ENCODE data around the gene NSUN7.
A peak's percentile ranks its signal among the peaks of the same experiment; 100 is the strongest.

The NSUN7 gene

DNA sequence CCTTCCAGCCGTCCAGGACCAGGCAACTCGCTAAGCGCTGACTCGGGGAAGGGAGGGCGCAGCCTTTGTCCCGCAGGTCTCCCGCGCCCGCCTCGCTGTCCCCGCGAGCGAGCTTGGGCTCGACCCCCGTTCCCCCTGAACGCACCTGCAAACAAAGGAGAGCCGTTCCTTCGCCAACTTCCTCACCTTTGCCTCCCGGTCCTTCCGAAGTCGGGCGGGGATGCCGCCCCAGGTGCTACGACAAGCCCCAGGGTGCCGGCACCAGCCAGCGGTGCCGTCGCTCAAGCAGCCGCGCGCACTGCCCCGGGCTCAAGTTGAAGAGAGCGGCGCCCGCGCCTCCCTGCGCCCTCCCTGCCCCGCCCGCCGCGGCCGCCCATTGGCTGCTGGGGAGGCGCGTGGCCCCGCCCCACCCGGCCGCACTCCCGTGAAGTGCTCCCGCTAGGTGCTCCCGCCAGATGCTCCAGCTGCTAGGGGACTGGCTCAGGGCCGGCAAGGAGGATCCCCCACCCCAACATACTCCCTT lies 107.1 kb downstream of the NSUN7 start (continued):
- TF ChIP-seq, protein P1, sequence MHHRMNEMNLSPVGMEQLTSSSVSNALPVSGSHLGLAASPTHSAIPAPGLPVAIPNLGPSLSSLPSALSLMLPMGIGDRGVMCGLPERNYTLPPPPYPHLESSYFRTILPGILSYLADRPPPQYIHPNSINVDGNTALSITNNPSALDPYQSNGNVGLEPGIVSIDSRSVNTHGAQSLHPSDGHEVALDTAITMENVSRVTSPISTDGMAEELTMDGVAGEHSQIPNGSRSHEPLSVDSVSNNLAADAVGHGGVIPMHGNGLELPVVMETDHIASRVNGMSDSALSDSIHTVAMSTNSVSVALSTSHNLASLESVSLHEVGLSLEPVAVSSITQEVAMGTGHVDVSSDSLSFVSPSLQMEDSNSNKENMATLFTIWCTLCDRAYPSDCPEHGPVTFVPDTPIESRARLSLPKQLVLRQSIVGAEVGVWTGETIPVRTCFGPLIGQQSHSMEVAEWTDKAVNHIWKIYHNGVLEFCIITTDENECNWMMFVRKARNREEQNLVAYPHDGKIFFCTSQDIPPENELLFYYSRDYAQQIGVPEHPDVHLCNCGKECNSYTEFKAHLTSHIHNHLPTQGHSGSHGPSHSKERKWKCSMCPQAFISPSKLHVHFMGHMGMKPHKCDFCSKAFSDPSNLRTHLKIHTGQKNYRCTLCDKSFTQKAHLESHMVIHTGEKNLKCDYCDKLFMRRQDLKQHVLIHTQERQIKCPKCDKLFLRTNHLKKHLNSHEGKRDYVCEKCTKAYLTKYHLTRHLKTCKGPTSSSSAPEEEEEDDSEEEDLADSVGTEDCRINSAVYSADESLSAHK (tag by site-specific recombination; IDR thresholded peaks at IDR 0.05): no peak
- TF ChIP-seq, protein P2, sequence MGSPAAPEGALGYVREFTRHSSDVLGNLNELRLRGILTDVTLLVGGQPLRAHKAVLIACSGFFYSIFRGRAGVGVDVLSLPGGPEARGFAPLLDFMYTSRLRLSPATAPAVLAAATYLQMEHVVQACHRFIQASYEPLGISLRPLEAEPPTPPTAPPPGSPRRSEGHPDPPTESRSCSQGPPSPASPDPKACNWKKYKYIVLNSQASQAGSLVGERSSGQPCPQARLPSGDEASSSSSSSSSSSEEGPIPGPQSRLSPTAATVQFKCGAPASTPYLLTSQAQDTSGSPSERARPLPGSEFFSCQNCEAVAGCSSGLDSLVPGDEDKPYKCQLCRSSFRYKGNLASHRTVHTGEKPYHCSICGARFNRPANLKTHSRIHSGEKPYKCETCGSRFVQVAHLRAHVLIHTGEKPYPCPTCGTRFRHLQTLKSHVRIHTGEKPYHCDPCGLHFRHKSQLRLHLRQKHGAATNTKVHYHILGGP (tag by site-specific recombination; IDR thresholded peaks at IDR 0.05): no peak
- TF ChIP-seq, protein P3, sequence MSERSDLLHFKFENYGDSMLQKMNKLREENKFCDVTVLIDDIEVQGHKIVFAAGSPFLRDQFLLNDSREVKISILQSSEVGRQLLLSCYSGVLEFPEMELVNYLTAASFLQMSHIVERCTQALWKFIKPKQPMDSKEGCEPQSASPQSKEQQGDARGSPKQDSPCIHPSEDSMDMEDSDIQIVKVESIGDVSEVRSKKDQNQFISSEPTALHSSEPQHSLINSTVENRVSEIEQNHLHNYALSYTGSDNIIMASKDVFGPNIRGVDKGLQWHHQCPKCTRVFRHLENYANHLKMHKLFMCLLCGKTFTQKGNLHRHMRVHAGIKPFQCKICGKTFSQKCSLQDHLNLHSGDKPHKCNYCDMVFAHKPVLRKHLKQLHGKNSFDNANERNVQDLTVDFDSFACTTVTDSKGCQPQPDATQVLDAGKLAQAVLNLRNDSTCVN (tag by site-specific recombination; optimal IDR thresholded peaks at IDR 0.05): peak; percentile 90
- TF ChIP-seq GLIS1 (tag by site-specific recombination; IDR thresholded peaks at IDR 0.05): 0 out of 2 replicates have a peak, but pooled peaks have one; percentile 6
- TF ChIP-seq ZNF292 (tag by site-specific recombination; IDR thresholded peaks at IDR 0.05; ENCODE audit: borderline replicate concordance, low read depth): no peak
- no peak for TF ChIP-seq ZNF121 (tag by site-specific recombination; IDR thresholded peaks at IDR 0.05)
- TF ChIP-seq ZNF10 (tag by site-specific recombination; IDR thresholded peaks at IDR 0.05): 0 out of 2 replicates have a peak, but pooled peaks have one; percentile 31
- no peak for TF ChIP-seq KLF1 (tag by site-specific recombination; IDR thresholded peaks at IDR 0.05)
- no peak for TF ChIP-seq ZNF768 (tag by site-specific recombination; IDR thresholded peaks at IDR 0.05)
- 0 out of 2 replicates have a peak, but pooled peaks have one; percentile 20 for TF ChIP-seq ZBTB20 (tag by site-specific recombination; IDR thresholded peaks at IDR 0.05)
- TF ChIP-seq BCL11A (tag by site-specific recombination; IDR thresholded peaks at IDR 0.05; ENCODE audit: low read depth): no peak
- TF ChIP-seq ZBTB17 (tag by site-specific recombination; IDR thresholded peaks at IDR 0.05): 0 out of 2 replicates have a peak, but pooled peaks have one; percentile 15
- no peak for TF ChIP-seq ZNF76 (tag by site-specific recombination; IDR thresholded peaks at IDR 0.05; ENCODE audit: borderline replicate concordance, low read depth)
- TF ChIP-seq ZNF394 (tag by site-specific recombination; IDR thresholded peaks at IDR 0.05; ENCODE audit: borderline replicate concordance): peak; percentile 50; the same call in 1 of the 2 replicates
- TF ChIP-seq SP2 (tag by site-specific recombination; IDR thresholded peaks at IDR 0.05): peak; percentile 48
- TF ChIP-seq, protein P4, sequence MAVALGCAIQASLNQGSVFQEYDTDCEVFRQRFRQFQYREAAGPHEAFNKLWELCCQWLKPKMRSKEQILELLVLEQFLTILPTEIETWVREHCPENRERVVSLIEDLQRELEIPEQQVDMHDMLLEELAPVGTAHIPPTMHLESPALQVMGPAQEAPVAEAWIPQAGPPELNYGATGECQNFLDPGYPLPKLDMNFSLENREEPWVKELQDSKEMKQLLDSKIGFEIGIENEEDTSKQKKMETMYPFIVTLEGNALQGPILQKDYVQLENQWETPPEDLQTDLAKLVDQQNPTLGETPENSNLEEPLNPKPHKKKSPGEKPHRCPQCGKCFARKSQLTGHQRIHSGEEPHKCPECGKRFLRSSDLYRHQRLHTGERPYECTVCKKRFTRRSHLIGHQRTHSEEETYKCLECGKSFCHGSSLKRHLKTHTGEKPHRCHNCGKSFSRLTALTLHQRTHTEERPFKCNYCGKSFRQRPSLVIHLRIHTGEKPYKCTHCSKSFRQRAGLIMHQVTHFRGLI (tag by site-specific recombination; IDR thresholded peaks at IDR 0.05): peak; percentile 36; the same call in 1 of the 2 replicates
- TF ChIP-seq ZBTB8A (tag by site-specific recombination; IDR thresholded peaks at IDR 0.05): peak; percentile 86
- no peak for TF ChIP-seq ZNF664 (tag by site-specific recombination; IDR thresholded peaks at IDR 0.05)
- TF ChIP-seq KLF10 (tag by site-specific recombination; IDR thresholded peaks at IDR 0.05): 0 out of 2 replicates have a peak, but pooled peaks have one; percentile 28
- peak; percentile 79 for TF ChIP-seq ZSCAN30 (tag by site-specific recombination; IDR thresholded peaks at IDR 0.05)
- TF ChIP-seq, protein P5, sequence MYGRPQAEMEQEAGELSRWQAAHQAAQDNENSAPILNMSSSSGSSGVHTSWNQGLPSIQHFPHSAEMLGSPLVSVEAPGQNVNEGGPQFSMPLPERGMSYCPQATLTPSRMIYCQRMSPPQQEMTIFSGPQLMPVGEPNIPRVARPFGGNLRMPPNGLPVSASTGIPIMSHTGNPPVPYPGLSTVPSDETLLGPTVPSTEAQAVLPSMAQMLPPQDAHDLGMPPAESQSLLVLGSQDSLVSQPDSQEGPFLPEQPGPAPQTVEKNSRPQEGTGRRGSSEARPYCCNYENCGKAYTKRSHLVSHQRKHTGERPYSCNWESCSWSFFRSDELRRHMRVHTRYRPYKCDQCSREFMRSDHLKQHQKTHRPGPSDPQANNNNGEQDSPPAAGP (tag by site-specific recombination; IDR thresholded peaks at IDR 0.05): peak; percentile 65; the same call in 1 of the 2 replicates
- TF ChIP-seq, protein P6, sequence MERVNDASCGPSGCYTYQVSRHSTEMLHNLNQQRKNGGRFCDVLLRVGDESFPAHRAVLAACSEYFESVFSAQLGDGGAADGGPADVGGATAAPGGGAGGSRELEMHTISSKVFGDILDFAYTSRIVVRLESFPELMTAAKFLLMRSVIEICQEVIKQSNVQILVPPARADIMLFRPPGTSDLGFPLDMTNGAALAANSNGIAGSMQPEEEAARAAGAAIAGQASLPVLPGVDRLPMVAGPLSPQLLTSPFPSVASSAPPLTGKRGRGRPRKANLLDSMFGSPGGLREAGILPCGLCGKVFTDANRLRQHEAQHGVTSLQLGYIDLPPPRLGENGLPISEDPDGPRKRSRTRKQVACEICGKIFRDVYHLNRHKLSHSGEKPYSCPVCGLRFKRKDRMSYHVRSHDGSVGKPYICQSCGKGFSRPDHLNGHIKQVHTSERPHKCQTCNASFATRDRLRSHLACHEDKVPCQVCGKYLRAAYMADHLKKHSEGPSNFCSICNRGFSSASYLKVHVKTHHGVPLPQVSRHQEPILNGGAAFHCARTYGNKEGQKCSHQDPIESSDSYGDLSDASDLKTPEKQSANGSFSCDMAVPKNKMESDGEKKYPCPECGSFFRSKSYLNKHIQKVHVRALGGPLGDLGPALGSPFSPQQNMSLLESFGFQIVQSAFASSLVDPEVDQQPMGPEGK (tag by site-specific recombination; IDR thresholded peaks at IDR 0.05): 0 out of 2 replicates have a peak, but pooled peaks have one; percentile 63
- 0 out of 2 replicates have a peak, but pooled peaks have one; percentile 38 for TF ChIP-seq ZNF660 (tag by site-specific recombination; IDR thresholded peaks at IDR 0.05)
- TF ChIP-seq ZNF221 (tag by site-specific recombination; IDR thresholded peaks at IDR 0.05; ENCODE audit: borderline replicate concordance): no peak
- no peak for TF ChIP-seq ZNF747 (tag by site-specific recombination; IDR thresholded peaks at IDR 0.05)
- no peak for TF ChIP-seq ZNF837 (tag by site-specific recombination; IDR thresholded peaks at IDR 0.05)
- no peak for TF ChIP-seq ZFP41 (tag by site-specific recombination; IDR thresholded peaks at IDR 0.05; ENCODE audit: borderline replicate concordance)
- TF ChIP-seq ZIC2 (tag by site-specific recombination; IDR thresholded peaks at IDR 0.05): 0 out of 2 replicates have a peak, but pooled peaks have one; percentile 31
- peak; percentile 53; the same call in 1 of the 2 replicates for TF ChIP-seq GLIS2 (tag by site-specific recombination; IDR thresholded peaks at IDR 0.05)
- peak; percentile 40; the same call in 1 of the 2 replicates for TF ChIP-seq ZNF341 (tag by site-specific recombination; IDR thresholded peaks at IDR 0.05; ENCODE audit: low read depth)
- no peak for TF ChIP-seq SALL2 (tag by site-specific recombination; IDR thresholded peaks at IDR 0.05; ENCODE audit: borderline replicate concordance)
